ENCODE results near the gene ATP5F1B. TPM values are rescaled to one million over a fixed set of nuclear protein-coding genes. Genes with fewer than 3 reads are reported as not detected.
A peak's percentile ranks its signal among the peaks of the same experiment; 100 is the strongest.

The ATP5F1B gene
- total and polyA plus RNA-seq, 9 of the 15 experiments (the other 6 are each of a cell fraction or from before 2014, with no cell fraction given): 908 to 3,125 (median 1,482) TPM

DNA sequence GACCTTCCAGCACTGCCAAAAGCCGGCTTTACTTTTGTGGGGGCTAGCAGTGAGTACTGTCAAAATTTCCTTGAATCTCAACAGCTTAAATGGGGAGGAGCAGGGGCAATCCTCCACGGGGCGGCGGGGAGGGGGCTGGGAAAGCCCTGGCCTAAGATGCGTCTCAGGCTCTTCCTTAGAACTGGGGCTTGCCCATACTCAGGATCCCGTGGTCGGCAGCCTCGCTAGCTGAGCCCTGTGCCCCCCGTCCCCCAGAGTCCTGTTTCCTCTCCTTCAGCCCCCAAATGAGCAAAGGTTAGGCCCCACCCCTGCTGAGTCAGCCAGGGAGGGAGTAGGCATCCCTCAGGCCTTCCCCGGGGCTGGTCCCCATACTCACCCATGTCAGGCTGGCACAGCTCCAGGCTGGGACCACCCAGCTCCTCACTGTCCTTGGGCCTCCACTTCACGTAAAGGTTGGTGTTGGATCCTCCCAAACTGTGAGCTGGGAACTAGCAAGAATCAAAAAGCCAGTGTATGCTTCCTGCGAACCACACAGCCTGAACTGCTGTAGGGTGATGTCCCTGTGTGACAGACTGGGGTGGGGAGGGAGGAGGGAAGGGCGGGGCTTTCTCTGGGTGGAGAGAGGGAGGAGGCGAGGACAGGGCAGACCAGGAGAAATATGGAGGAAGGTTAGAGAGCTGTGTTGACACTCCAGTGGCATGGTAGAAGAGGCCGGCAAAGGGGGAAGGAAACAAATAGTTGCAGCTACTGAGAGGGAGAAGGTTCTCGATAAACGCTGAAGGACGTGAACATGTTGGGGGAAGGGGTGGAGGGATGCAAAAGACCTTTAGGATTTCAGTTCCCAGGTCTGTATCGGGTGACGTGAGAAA lies 9.7 kb downstream of the ATP5F1B start (continued):
- peak; percentile 59; the same call in 1 of the 2 replicates for TF ChIP-seq BACH1 (tag; IDR thresholded peaks at IDR 0.05)
- peak; percentile 0; the same call in 1 of the 2 replicates for TF ChIP-seq MAFF (IDR thresholded peaks at IDR 0.05; ENCODE audit: low read length)
- no peak for TF ChIP-seq GTF2E2 (tag; IDR thresholded peaks at IDR 0.05)
- TF ChIP-seq HDAC1 (IDR thresholded peaks at IDR 0.05): peak in 1 of 2 experiments; percentile 82; a peak in 2 of 4 replicates
- TF ChIP-seq, protein P1, sequence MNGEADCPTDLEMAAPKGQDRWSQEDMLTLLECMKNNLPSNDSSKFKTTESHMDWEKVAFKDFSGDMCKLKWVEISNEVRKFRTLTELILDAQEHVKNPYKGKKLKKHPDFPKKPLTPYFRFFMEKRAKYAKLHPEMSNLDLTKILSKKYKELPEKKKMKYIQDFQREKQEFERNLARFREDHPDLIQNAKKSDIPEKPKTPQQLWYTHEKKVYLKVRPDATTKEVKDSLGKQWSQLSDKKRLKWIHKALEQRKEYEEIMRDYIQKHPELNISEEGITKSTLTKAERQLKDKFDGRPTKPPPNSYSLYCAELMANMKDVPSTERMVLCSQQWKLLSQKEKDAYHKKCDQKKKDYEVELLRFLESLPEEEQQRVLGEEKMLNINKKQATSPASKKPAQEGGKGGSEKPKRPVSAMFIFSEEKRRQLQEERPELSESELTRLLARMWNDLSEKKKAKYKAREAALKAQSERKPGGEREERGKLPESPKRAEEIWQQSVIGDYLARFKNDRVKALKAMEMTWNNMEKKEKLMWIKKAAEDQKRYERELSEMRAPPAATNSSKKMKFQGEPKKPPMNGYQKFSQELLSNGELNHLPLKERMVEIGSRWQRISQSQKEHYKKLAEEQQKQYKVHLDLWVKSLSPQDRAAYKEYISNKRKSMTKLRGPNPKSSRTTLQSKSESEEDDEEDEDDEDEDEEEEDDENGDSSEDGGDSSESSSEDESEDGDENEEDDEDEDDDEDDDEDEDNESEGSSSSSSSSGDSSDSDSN (IDR thresholded peaks at IDR 0.05; ENCODE audit: borderline replicate concordance in 1 of 2, low read depth in 2 of 2, low read length in 2 of 2): no peak
- TF ChIP-seq SNIP1 (IDR thresholded peaks at IDR 0.05; ENCODE audit: low read depth): no peak
- no peak for TF ChIP-seq ZNF143 (CRISPR knock-in tag; IDR thresholded peaks at IDR 0.05)
- TF ChIP-seq, protein P2, sequence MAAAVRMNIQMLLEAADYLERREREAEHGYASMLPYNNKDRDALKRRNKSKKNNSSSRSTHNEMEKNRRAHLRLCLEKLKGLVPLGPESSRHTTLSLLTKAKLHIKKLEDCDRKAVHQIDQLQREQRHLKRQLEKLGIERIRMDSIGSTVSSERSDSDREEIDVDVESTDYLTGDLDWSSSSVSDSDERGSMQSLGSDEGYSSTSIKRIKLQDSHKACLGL (CRISPR knock-in tag; IDR thresholded peaks at IDR 0.05; ENCODE audit: borderline replicate concordance, poor library complexity, severe bottlenecking): no peak
- TF ChIP-seq GABPA (tag; conservative IDR thresholded peaks at IDR 0.05; ENCODE audit: low read depth): no peak
- no peak for TF ChIP-seq U2AF1 (optimal IDR thresholded peaks at IDR 0.05; ENCODE audit: low read depth, low read length)
- TF ChIP-seq ZNF121 (CRISPR knock-in tag; conservative IDR thresholded peaks at IDR 0.05): no peak
- 0 out of 2 replicates have a peak, but pooled peaks have one; percentile 39 for TF ChIP-seq ELF1 (tag; IDR thresholded peaks at IDR 0.05)
- TF ChIP-seq ARID1B (IDR thresholded peaks at IDR 0.05): peak; percentile 58; the same call in 1 of the 2 replicates
- TF ChIP-seq, protein P3, sequence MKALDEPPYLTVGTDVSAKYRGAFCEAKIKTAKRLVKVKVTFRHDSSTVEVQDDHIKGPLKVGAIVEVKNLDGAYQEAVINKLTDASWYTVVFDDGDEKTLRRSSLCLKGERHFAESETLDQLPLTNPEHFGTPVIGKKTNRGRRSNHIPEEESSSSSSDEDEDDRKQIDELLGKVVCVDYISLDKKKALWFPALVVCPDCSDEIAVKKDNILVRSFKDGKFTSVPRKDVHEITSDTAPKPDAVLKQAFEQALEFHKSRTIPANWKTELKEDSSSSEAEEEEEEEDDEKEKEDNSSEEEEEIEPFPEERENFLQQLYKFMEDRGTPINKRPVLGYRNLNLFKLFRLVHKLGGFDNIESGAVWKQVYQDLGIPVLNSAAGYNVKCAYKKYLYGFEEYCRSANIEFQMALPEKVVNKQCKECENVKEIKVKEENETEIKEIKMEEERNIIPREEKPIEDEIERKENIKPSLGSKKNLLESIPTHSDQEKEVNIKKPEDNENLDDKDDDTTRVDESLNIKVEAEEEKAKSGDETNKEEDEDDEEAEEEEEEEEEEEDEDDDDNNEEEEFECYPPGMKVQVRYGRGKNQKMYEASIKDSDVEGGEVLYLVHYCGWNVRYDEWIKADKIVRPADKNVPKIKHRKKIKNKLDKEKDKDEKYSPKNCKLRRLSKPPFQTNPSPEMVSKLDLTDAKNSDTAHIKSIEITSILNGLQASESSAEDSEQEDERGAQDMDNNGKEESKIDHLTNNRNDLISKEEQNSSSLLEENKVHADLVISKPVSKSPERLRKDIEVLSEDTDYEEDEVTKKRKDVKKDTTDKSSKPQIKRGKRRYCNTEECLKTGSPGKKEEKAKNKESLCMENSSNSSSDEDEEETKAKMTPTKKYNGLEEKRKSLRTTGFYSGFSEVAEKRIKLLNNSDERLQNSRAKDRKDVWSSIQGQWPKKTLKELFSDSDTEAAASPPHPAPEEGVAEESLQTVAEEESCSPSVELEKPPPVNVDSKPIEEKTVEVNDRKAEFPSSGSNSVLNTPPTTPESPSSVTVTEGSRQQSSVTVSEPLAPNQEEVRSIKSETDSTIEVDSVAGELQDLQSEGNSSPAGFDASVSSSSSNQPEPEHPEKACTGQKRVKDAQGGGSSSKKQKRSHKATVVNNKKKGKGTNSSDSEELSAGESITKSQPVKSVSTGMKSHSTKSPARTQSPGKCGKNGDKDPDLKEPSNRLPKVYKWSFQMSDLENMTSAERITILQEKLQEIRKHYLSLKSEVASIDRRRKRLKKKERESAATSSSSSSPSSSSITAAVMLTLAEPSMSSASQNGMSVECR (CRISPR knock-in tag; IDR thresholded peaks at IDR 0.05): peak; percentile 30; the same call in 1 of the 2 replicates
- peak; percentile 42 for TF ChIP-seq MEIS2 (IDR thresholded peaks at IDR 0.05; ENCODE audit: partially characterized antibody)
- TF ChIP-seq, protein P4, sequence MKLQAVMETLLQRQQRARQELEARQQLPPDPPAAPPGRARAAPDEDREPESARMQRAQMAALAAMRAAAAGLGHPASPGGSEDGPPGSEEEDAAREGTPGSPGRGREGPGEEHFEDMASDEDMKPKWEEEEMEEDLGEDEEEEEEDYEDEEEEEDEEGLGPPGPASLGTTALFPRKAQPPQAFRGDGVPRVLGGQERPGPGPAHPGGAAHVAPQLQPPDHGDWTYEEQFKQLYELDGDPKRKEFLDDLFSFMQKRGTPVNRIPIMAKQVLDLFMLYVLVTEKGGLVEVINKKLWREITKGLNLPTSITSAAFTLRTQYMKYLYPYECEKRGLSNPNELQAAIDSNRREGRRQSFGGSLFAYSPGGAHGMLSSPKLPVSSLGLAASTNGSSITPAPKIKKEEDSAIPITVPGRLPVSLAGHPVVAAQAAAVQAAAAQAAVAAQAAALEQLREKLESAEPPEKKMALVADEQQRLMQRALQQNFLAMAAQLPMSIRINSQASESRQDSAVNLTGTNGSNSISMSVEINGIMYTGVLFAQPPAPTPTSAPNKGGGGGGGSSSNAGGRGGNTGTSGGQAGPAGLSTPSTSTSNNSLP (IDR thresholded peaks at IDR 0.05; ENCODE audit: borderline replicate concordance, low read depth, low read length): no peak
- TF ChIP-seq ATF7 (IDR thresholded peaks at IDR 0.05): no peak
